ENCODE results near the gene HCFC1.

HCFC1 gene

DNA sequence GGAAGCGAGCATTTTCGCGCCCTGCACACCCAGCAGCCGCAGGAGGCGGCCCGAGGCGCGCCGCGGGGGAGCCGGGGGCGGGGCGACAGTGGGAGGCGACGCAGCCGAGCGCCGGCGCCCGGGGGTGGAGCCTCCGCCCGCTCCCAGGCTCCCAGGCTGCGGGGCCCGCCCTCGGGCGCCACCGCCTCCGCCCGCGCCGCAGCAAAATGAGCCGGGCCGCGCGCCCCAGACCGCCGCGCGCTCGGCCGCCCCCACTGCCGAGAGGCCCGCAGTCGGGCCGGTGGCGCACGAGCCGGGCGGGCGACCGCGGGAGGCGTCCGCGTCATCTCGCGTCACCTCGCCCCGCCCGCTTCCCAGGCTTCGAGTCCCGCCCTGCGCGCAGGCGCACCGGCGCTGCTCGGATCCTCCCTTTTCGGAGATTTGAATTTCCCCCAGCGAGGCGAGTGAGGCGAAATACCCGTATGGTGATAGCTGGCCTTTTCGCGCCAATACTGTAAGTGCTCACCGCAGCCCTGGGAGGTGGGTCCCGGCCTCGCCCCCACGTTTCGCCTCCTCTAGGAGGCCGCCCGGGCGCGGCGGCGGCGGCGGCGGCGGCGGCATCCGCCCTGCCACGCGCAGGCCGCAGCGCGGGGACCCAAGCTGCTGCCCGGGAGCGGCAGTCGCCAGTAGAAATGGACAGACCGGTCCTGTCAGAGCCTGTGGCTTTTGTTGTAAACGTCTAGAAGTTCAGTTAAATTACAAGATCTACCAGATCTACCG lies 929 bp upstream of the HCFC1 start, which contains the start of gene TMEM187:
TSS of gene TMEM187 (plus strand) at position 387 of the 759 bp plus-strand sequence. CDS start 9,309 bp downstream, outside the sequence.
- H3K4me1 Mint-ChIP-seq = peaks cover 48% of the 10 kb centered on the region
- TF ChIP-seq CTCF (IDR thresholded peaks at IDR 0.05; ENCODE audit: unreplicated experiment in 3 of 3) = no peak
- peaks cover under 1% of the 10 kb centered on the region for H3K27me3 Mint-ChIP-seq (ENCODE audit: low read depth)
- peaks cover 2% of the 10 kb centered on the region for H3K36me3 Mint-ChIP-seq (ENCODE audit: low read depth)
- no peaks in the 10 kb centered on the region for H3K9me3 Mint-ChIP-seq
- peak within 1 kb of the TSS; percentile 96 to 100 (median 100) for H3K4me3 Mint-ChIP-seq
- peak within 1 kb of the TSS; percentile 99 to 100 (median 100) for H3K27ac Mint-ChIP-seq

DNA sequence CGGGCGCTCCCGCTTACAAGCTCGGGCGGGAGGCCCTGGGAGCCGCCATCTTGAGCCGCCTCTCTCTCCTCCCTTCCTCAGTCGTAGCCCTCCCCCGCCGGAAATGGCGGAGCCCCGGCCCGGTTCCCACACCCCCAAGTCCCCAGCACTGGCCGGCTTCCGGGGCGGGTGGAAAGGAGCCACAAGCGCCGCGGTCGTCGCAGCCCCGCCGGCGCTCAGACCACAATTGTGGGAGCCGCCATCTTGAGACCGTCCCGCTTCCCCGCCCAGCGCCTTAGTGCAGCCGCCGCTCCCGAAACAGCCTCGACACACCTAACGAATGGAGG lies 531 bp downstream of the HCFC1 start:
- Mint-ChIP-seq H3K36me3 (ENCODE audit: low read depth) (peaks cover 6% of the 10 kb centered on the region), H3K4me1 (peaks cover 62% of the 10 kb centered on the region), H3K27me3 (ENCODE audit: low read depth) (peaks cover 5% of the 10 kb centered on the region), H3K4me3 (peak overlapping the region; percentile 96 to 100 (median 100)), H3K9me3 (no peaks in the 10 kb centered on the region), H3K27ac (peak overlapping the region; percentile 99 to 100 (median 100))
- TF ChIP-seq CTCF (IDR thresholded peaks at IDR 0.05; ENCODE audit: unreplicated experiment in 3 of 3) = no peak

GRCh38 chrX:153970357-153971123 lies 1.1 kb downstream of the HCFC1 start:
- Mint-ChIP-seq H3K27me3 (ENCODE audit: low read depth) (peaks cover 5% of the 10 kb centered on the region), H3K27ac (peak overlapping the region; percentile 99 to 100 (median 100)), H3K9me3 (no peaks in the 10 kb centered on the region), H3K4me1 (peaks cover 60% of the 10 kb centered on the region), H3K36me3 (ENCODE audit: low read depth) (peaks cover 6% of the 10 kb centered on the region), H3K4me3 (peak overlapping the region; percentile 96 to 100 (median 100))
- TF ChIP-seq CTCF (IDR thresholded peaks at IDR 0.05; ENCODE audit: unreplicated experiment in 3 of 3) = no peak

DNA sequence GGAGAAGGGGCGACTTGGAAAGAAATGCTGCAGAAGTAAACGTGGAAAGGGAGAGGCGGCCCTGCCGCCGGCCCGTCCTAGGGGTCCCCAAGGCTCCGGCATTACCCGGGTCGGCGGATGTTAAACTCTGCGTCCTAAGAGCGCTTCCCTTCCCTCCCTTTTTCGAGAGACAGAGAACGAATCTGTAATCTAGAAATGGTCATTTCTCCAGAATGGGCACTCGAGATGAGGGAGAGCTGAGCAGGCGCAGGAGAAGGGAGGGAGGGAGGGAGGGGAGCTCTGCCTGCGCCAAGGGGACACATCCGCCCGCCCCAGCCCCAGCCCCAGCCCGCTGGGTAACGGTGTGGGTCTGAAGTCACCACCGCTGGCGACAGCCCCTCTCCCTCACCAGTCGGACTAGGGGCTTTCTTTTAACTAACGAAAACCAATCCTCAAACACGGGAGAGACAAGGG lies 1.7 kb downstream of the HCFC1 start:
- H3K9me3 Mint-ChIP-seq = no peaks in the 10 kb centered on the region
- H3K36me3 Mint-ChIP-seq (ENCODE audit: low read depth) = peaks cover 8% of the 10 kb centered on the region
- TF ChIP-seq CTCF (IDR thresholded peaks at IDR 0.05; ENCODE audit: unreplicated experiment in 3 of 3) = no peak
- H3K27ac Mint-ChIP-seq = peak overlapping the region; percentile 99 to 100 (median 100)
- H3K27me3 Mint-ChIP-seq (ENCODE audit: low read depth) = peaks cover 5% of the 10 kb centered on the region
- peak overlapping the region; percentile 96 to 100 (median 100) for H3K4me3 Mint-ChIP-seq
- peaks cover 58% of the 10 kb centered on the region for H3K4me1 Mint-ChIP-seq

- Mint-ChIP-seq H3K4me1 (peaks cover 52% of the 10 kb centered on the region), H3K9me3 (no peaks in the 10 kb centered on the region), H3K27ac (peak overlapping the region; percentile 99 to 100 (median 100)), H3K36me3 (ENCODE audit: low read depth) (peaks cover 11% of the 10 kb centered on the region), H3K4me3 (peak overlapping the region; percentile 96 to 100 (median 100)), H3K27me3 (ENCODE audit: low read depth) (peaks cover 5% of the 10 kb centered on the region)
- TF ChIP-seq CTCF (IDR thresholded peaks at IDR 0.05; ENCODE audit: unreplicated experiment in 3 of 3) = no peak
These were observed 2.3 kb downstream of the HCFC1 start for GRCh38 chrX:153969125-153969903.

All from nephron (organoid).